Activated T-cell treated with anti-CD3 and anti-CD28 coated beads for 1 hour (primary cell): ENCODE measurements around the gene S100P.

Experiments
- DNase-seq: peaks from one replicate; pipeline ENCODE4 v3.0.0-alpha.2; 2020; ENCODE audit warnings: low read depth

S100P gene

GRCh38 chr4:6697131-6697530 is 3.5 kb downstream of the S100P start:
- DNase-seq, result no peak

- DNase-seq, result no peak
Observed at GRCh38 chr4:6699388-6699787, 5.7 kb downstream of the S100P start.

GRCh38 chr4:6699903-6700302 is 6.2 kb downstream of the S100P start:
- no peak for DNase-seq

- DNase-seq, result no peak
Observed at GRCh38 chr4:6701371-6701770, 7.7 kb downstream of the S100P start.

- DNase-seq, result no peak
Observed at GRCh38 chr4:6702761-6703160, 9.1 kb downstream of the S100P start.

GRCh38 chr4:6703786-6704185 is 10.1 kb downstream of the S100P start:
- no peak for DNase-seq

- DNase-seq, result no peak
Observed at GRCh38 chr4:6705646-6706045, 12.0 kb downstream of the S100P start.

GRCh38 chr4:6706173-6706572 is 12.5 kb downstream of the S100P start:
- no peak for DNase-seq

- peak; percentile 96 for DNase-seq
Observed at GRCh38 chr4:6709230-6710114, 15.8 kb downstream of the S100P start, which contains the start of gene MRFAP1L1. Gene MRFAP1L1, minus strand, starts transcription at chr4:6709865. Its CDS starts 236 bp downstream, at chr4:6709629.

- DNase-seq, result no peak
Observed at GRCh38 chr4:6710282-6710681, 16.6 kb downstream of the S100P start.

GRCh38 chr4:6710996-6711395 is 17.3 kb downstream of the S100P start:
- no peak for DNase-seq

- no peak for DNase-seq
Observed at GRCh38 chr4:6714954-6715353, 21.3 kb downstream of the S100P start.

GRCh38 chr4:6715704-6716017 is 22.0 kb downstream of the S100P start:
- DNase-seq, result no peak

GRCh38 chr4:6716018-6716911 is 22.6 kb downstream of the S100P start, which contains the start of gene BLOC1S4:
Gene BLOC1S4, plus strand, starts transcription at chr4:6716174. Its CDS starts 36 bp downstream, at chr4:6716210.
- DNase-seq, result peak; percentile 85

GRCh38 chr4:6716958-6717655 is 23.4 kb downstream of the S100P start:
- no peak for DNase-seq

- no peak for DNase-seq
Observed at GRCh38 chr4:6718932-6719610, 25.4 kb downstream of the S100P start.

- no peak for DNase-seq
Observed at GRCh38 chr4:6719611-6720179, 26.0 kb downstream of the S100P start.

- DNase-seq, result peak; percentile 90
Observed at GRCh38 chr4:6720202-6720699, 26.6 kb downstream of the S100P start.

GRCh38 chr4:6721121-6721520 is 27.4 kb downstream of the S100P start:
- no peak for DNase-seq

- DNase-seq, result no peak
Observed at GRCh38 chr4:6722891-6723290, 29.2 kb downstream of the S100P start.

- no peak for DNase-seq
Observed at GRCh38 chr4:6723851-6724250, 30.2 kb downstream of the S100P start.
